ENCODE data around the gene MAPK1IP1L. TPM values are rescaled to one million over a fixed set of nuclear protein-coding genes. Genes with fewer than 3 reads are reported as not detected.

MAPK1IP1L gene
- total RNA-seq, 6 experiments from 2014 or later: 21.2 to 49.8 (median 34.6) TPM

GRCh38 chr14:55085060-55085660 lies 33.7 kb downstream of the MAPK1IP1L start:
- TF ChIP-seq CTCF (IDR thresholded peaks at IDR 0.05) (no peak), POLR2A (IDR thresholded peaks at IDR 0.05) (no peak)
- ATAC-seq (no peak), DNase-seq (no peak)
- Histone ChIP-seq H3K27ac (no peak overlapping the region), H3K9me3 (no peaks in the 10 kb centered on the region), H3K4me3 (no peak overlapping the region), H3K36me3 (no peaks in the 10 kb centered on the region), H3K27me3 (no peaks in the 10 kb centered on the region), H3K4me1 (no peaks in the 10 kb centered on the region)
- 10% methylated on average over 4 of the region's 4 CpGs for WGBS (ENCODE audit: insufficient coverage, low coverage, low lambda C conversion rate, missing lambda C conversion rate)
- intact Hi-C loops (cut with DNase I): no loop called here

- H3K4me3 ChIP-seq: no peak overlapping the region
- H3K4me1 ChIP-seq: no peaks in the 10 kb centered on the region
- ATAC-seq (no peak), DNase-seq (no peak)
- 59% methylated on average over 4 of the region's 9 CpGs for WGBS (ENCODE audit: insufficient coverage, low coverage, low lambda C conversion rate, missing lambda C conversion rate)
- no peaks in the 10 kb centered on the region for H3K27me3 ChIP-seq
- H3K9me3 ChIP-seq: no peaks in the 10 kb centered on the region
- no peaks in the 10 kb centered on the region for H3K36me3 ChIP-seq
- no peak overlapping the region for H3K27ac ChIP-seq
- intact Hi-C loops (cut with DNase I): no loop called here
- TF ChIP-seq CTCF (IDR thresholded peaks at IDR 0.05) (no peak), POLR2A (IDR thresholded peaks at IDR 0.05) (no peak)
These were observed 35.5 kb downstream of the MAPK1IP1L start for GRCh38 chr14:55086938-55087337.

- TF ChIP-seq POLR2A (IDR thresholded peaks at IDR 0.05): no peak
- no peak for TF ChIP-seq CTCF (IDR thresholded peaks at IDR 0.05)
- no peaks in the 10 kb centered on the region for H3K27me3 ChIP-seq
- no peak for ATAC-seq
- no peaks in the 10 kb centered on the region for H3K4me1 ChIP-seq
- H3K4me3 ChIP-seq: no peak overlapping the region
- no peak overlapping the region for H3K27ac ChIP-seq
- intact Hi-C loops (cut with DNase I): no loop called here
- H3K36me3 ChIP-seq: no peaks in the 10 kb centered on the region
- no peak for DNase-seq
- H3K9me3 ChIP-seq: no peaks in the 10 kb centered on the region
These were observed 36.9 kb downstream of the MAPK1IP1L start for GRCh38 chr14:55088356-55088755.

GRCh38 chr14:55092341-55092740 lies 40.9 kb downstream of the MAPK1IP1L start:
- TF ChIP-seq CTCF (IDR thresholded peaks at IDR 0.05): no peak
- TF ChIP-seq POLR2A (IDR thresholded peaks at IDR 0.05): no peak
- no peaks in the 10 kb centered on the region for H3K4me1 ChIP-seq
- no peak overlapping the region for H3K4me3 ChIP-seq
- WGBS (ENCODE audit: insufficient coverage, low coverage, low lambda C conversion rate, missing lambda C conversion rate): 64% methylated on average over 4 of the region's 4 CpGs
- no peak overlapping the region for H3K27ac ChIP-seq
- intact Hi-C loops (cut with DNase I): loop anchor here (5.0 to 10.0 kb wide), 2 partner anchors 62 to 65 kb away; no protein-coding TSS in a partner anchor
- H3K9me3 ChIP-seq: no peaks in the 10 kb centered on the region
- no peak for ATAC-seq
- no peak for DNase-seq
- no peaks in the 10 kb centered on the region for H3K36me3 ChIP-seq
- no peaks in the 10 kb centered on the region for H3K27me3 ChIP-seq
